Measurements from ENCODE around the gene MAP1LC3C. TPM values are rescaled to one million over a fixed set of nuclear protein-coding genes. Genes with fewer than 3 reads are reported as not detected.
A peak's percentile ranks its signal among the peaks of the same experiment; 100 is the strongest.

The MAP1LC3C gene
- total RNA-seq, 1 donor from 2014 or later: 0.42 TPM

DNA sequence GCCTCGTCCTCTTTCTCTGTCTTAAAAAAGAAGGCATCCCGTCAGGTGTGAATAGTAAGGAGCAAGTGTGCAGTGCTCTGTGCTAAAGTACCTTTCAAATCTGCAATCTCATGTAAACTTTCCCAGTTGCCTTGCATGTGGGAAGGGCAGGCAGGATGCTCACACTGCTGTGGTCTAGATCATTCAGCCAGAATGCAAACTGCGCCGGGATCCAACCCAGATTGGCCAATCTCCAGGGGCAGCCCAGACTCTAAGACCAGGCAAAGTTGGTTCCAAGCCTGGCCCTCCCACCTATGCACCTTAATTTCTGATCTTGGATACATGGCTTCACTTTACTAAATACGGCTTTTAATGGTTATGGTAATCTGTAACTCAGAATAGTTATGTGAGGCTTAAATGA lies 3.2 kb upstream of the MAP1LC3C start:
- DNase-seq (ENCODE audit: low spot score in 2 of 2, unreplicated experiment in 2 of 2): no peak
- peaks cover 9% of the 10 kb centered on the region for H3K4me1 Mint-ChIP-seq
- TF ChIP-seq CTCF (IDR thresholded peaks at IDR 0.05; ENCODE audit: unreplicated experiment): no peak
- H3K36me3 Mint-ChIP-seq: no peaks in the 10 kb centered on the region
- H3K27ac Mint-ChIP-seq: no peak overlapping the region
- no peaks in the 10 kb centered on the region for H3K9me3 Mint-ChIP-seq
- no peaks in the 10 kb centered on the region for H3K27me3 Mint-ChIP-seq (ENCODE audit: low read depth)
- H3K4me3 Mint-ChIP-seq: no peak overlapping the region

DNA sequence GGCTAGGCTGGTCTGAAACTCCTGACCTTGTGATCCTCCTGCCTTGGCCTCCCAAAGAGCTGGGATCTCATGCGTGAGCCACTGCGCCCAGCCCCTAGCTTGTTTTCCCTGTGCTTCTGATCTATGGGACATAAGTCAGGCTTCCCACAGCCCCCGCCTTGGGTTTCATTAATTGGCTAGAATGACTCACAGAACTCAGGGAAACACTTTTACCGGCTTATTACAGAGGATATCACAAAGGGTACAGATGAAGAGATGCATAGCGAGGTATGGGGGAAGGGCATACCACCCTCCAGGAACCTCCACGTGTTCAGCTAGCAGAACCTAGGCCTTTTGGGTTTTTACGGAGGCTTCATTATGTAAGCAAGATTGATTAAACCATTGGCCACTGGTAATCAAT lies 1.5 kb upstream of the MAP1LC3C start:
- H3K27ac Mint-ChIP-seq: no peak overlapping the region
- H3K4me3 Mint-ChIP-seq: no peak overlapping the region
- H3K9me3 Mint-ChIP-seq: no peaks in the 10 kb centered on the region
- H3K36me3 Mint-ChIP-seq: no peaks in the 10 kb centered on the region
- no peak for DNase-seq (ENCODE audit: low spot score in 2 of 2, unreplicated experiment in 2 of 2)
- TF ChIP-seq CTCF (IDR thresholded peaks at IDR 0.05; ENCODE audit: unreplicated experiment): no peak
- H3K27me3 Mint-ChIP-seq (ENCODE audit: low read depth): no peaks in the 10 kb centered on the region
- peaks cover 9% of the 10 kb centered on the region for H3K4me1 Mint-ChIP-seq

GRCh38 chr1:241998412-241998921 lies 431 bp downstream of the MAP1LC3C start:
- Mint-ChIP-seq H3K4me3 (peak overlapping the region; percentile 63), H3K27me3 (ENCODE audit: low read depth) (no peaks in the 10 kb centered on the region), H3K27ac (no peak overlapping the region), H3K36me3 (no peaks in the 10 kb centered on the region), H3K4me1 (peaks cover 9% of the 10 kb centered on the region), H3K9me3 (no peaks in the 10 kb centered on the region)
- TF ChIP-seq CTCF (IDR thresholded peaks at IDR 0.05; ENCODE audit: unreplicated experiment): peak; percentile 67
- DNase-seq (ENCODE audit: low spot score in 2 of 2, unreplicated experiment in 2 of 2): peak in 1 of 2 experiments; percentile 58

DNA sequence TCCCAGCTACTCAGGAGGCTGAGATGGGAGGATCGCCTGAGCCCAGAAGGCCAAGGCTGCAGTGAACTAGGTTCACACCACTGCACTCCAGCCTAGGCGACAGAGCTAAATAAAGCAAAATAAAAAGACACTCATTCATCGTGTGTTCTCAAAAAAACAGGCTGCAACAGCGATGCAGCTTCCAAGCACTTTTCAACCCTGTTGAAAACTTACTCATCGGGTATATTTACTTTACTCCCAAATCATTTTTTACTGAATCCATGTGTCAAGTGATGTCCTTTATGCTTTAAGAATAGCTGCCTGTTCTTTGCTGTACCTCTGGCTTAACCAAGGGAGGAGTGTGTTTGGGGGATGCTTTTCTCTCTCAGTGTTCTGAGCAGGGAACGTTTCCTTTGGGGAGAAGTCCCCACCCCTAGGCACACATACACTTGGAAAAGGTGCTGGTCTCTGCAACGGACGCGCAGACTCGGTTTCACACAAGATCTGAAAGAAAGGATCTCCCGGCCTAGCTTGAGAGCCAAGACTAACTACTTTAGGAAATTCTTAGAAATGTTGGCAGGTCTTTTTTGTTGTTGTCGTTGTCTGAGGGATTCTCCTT lies 1.4 kb downstream of the MAP1LC3C start:
- Mint-ChIP-seq H3K27me3 (ENCODE audit: low read depth) (no peaks in the 10 kb centered on the region), H3K4me3 (no peak overlapping the region), H3K4me1 (peaks cover 9% of the 10 kb centered on the region), H3K27ac (no peak overlapping the region), H3K36me3 (no peaks in the 10 kb centered on the region), H3K9me3 (no peaks in the 10 kb centered on the region)
- no peak for DNase-seq (ENCODE audit: low spot score in 2 of 2, unreplicated experiment in 2 of 2)
- TF ChIP-seq CTCF (IDR thresholded peaks at IDR 0.05; ENCODE audit: unreplicated experiment): no peak

DNA sequence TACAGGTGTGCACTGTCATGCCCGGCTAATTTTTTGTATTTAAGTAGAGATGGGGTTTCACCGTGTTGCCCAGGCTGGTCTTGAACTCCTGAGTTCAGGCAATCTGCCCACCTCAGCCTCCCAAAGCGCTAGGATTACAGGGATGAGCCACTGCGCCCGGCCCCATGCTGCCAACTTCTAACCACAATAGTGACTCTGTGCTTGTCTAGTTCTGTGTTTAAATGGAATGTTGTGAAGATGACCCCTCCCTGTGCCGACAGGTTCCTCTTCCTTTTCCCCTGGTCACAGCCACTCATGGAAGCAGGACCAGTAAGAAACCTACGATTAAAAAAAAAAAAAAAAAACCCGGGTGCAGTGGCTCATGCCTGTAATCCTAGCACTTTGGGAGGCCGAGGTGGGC lies 4.7 kb downstream of the MAP1LC3C start:
- Mint-ChIP-seq H3K27ac (no peak overlapping the region), H3K27me3 (ENCODE audit: low read depth) (no peaks in the 10 kb centered on the region), H3K4me3 (no peak overlapping the region), H3K9me3 (no peaks in the 10 kb centered on the region), H3K36me3 (no peaks in the 10 kb centered on the region), H3K4me1 (peaks cover 17% of the 10 kb centered on the region)
- no peak for DNase-seq (ENCODE audit: low spot score in 2 of 2, unreplicated experiment in 2 of 2)
- no peak for TF ChIP-seq CTCF (IDR thresholded peaks at IDR 0.05; ENCODE audit: unreplicated experiment)

Measured in mesothelial cell of epicardium (in vitro differentiated cells).